Measurements from ENCODE around the gene OLFM2. TPM values are rescaled to one million over a fixed set of nuclear protein-coding genes. Genes with fewer than 3 reads are reported as not detected.

OLFM2 gene
- polyA plus RNA-seq, 4 donors = 17.8 to 30.7 (median 23.2) TPM

Other genes with a start within 250 kb of the OLFM2 start
- gene ZNF846, start 167.8 kb downstream of the OLFM2 start, polyA plus RNA-seq (ENCODE audit: insufficient read length in 4 of 4) = 10 to 100 TPM; 16.3 to 34.3 (median 21.7) TPM
- gene FBXL12, start 117.4 kb downstream of the OLFM2 start, polyA plus RNA-seq (ENCODE audit: insufficient read length in 4 of 4) = 10 to 100 TPM; 26.2 to 39.6 (median 30.9) TPM
- 100 to 1,000 TPM; 217 to 297 (median 282) TPM for gene UBL5, start 108.6 kb downstream of the OLFM2 start, polyA plus RNA-seq (ENCODE audit: insufficient read length in 4 of 4)
- gene PIN1, start 101.2 kb downstream of the OLFM2 start, polyA plus RNA-seq (ENCODE audit: insufficient read length in 4 of 4) = 10 to 100 TPM; 45.8 to 73.3 (median 48.4) TPM
- 10 to 100 TPM in 1 of 4 donors, 1 to 10 TPM in 3; 1.1 to 14.4 (median 1.7) TPM for gene COL5A3, start 74.0 kb upstream of the OLFM2 start, polyA plus RNA-seq (ENCODE audit: insufficient read length in 4 of 4)
- not detected for gene RDH8, start 77.0 kb upstream of the OLFM2 start, polyA plus RNA-seq (ENCODE audit: insufficient read length in 4 of 4)
- 10 to 100 TPM; 23.0 to 34.7 (median 25.2) TPM for gene SHFL, start 149.8 kb upstream of the OLFM2 start, polyA plus RNA-seq (ENCODE audit: insufficient read length in 4 of 4)
- gene ANGPTL6, start 166.2 kb upstream of the OLFM2 start, polyA plus RNA-seq (ENCODE audit: insufficient read length in 4 of 4) = 1 to 10 TPM in 3 of 4 donors, under 1 TPM in 1; 0.66 to 3.0 (median 2.4) TPM
- gene PPAN, start 169.8 kb upstream of the OLFM2 start, polyA plus RNA-seq (ENCODE audit: insufficient read length in 4 of 4) = 10 to 100 TPM; 20.6 to 39.8 (median 25.9) TPM
- 10 to 100 TPM in 1 of 4 donors, 1 to 10 TPM in 3; 6.6 to 17.4 (median 8.7) TPM for gene P2RY11, start 175.2 kb upstream of the OLFM2 start, polyA plus RNA-seq (ENCODE audit: insufficient read length in 4 of 4)
- 100 to 1,000 TPM; 152 to 226 (median 197) TPM for gene EIF3G, start 183.4 kb upstream of the OLFM2 start, polyA plus RNA-seq (ENCODE audit: insufficient read length in 4 of 4)

Measured in left renal pelvis (tissue), 4 donors.